ENCODE results near the gene LAIR1. TPM values are rescaled to one million over a fixed set of nuclear protein-coding genes. Genes with fewer than 3 reads are reported as not detected.

LAIR1 gene
- total RNA-seq, 1 donor from 2014 or later = 0.92 TPM

DNA sequence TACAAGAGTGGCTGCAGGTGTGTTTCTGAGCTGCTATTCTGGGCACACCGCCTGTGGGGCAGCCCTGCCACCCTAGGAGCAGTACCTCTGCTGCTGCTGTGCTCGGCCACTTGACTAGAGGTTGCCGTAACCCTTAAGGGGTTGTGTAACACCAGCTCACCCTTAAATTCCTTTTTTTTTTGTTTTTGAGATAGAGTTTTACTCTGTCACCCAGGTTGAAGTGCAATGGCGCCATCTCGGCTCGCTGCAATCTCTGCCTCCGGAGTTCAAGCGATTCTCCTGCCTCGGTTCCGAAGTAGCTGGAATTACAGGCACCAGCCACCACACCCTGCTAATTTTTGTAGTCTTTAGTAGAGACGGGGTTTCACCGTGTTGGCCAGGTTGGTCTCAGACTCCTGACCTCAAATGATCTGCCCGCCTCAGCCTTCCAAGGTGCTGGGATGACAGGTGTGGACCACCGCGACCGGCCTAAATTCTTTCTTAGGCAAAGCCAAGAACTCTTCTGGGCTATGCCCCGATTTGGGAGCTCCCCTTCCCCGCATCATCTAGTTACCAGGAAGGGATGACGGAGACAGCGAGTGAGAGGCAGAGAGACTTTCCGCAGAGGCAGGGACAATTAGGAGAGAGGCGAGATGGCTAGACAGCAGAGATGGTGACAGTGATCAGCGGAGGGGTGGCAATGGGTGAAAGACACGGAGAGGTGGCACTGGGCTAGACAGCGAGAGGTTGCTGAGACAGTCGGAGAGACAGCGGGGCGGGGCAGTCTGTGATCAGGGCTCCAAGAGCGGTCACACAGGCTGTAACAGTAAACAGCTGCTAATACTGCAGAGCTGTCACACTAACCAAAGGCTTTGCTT is 47.4 kb downstream of the LAIR1 start:
- DNase-seq (ENCODE audit: low spot score in 2 of 2, unreplicated experiment in 2 of 2) = no peak
- H3K4me1 Mint-ChIP-seq = no peaks in the 10 kb centered on the region
- no peak overlapping the region for H3K4me3 Mint-ChIP-seq
- H3K36me3 Mint-ChIP-seq = no peaks in the 10 kb centered on the region
- H3K9me3 Mint-ChIP-seq = peaks cover 25% of the 10 kb centered on the region
- TF ChIP-seq CTCF (IDR thresholded peaks at IDR 0.05; ENCODE audit: unreplicated experiment) = no peak
- peaks cover 8% of the 10 kb centered on the region for H3K27me3 Mint-ChIP-seq (ENCODE audit: low read depth)
- H3K27ac Mint-ChIP-seq = no peak overlapping the region

- no peak for DNase-seq (ENCODE audit: low spot score in 2 of 2, unreplicated experiment in 2 of 2)
- peaks cover 19% of the 10 kb centered on the region for H3K9me3 Mint-ChIP-seq
- no peak for TF ChIP-seq CTCF (IDR thresholded peaks at IDR 0.05; ENCODE audit: unreplicated experiment)
- H3K4me1 Mint-ChIP-seq = no peaks in the 10 kb centered on the region
- no peak overlapping the region for H3K4me3 Mint-ChIP-seq
- H3K27ac Mint-ChIP-seq = no peak overlapping the region
- H3K36me3 Mint-ChIP-seq = no peaks in the 10 kb centered on the region
- H3K27me3 Mint-ChIP-seq (ENCODE audit: low read depth) = peaks cover 8% of the 10 kb centered on the region
Measured at GRCh38 chr19:54316746-54317107, 48.0 kb downstream of the LAIR1 start.

GRCh38 chr19:54315956-54316355 is 48.8 kb downstream of the LAIR1 start:
- no peak for TF ChIP-seq CTCF (IDR thresholded peaks at IDR 0.05; ENCODE audit: unreplicated experiment)
- no peak for DNase-seq (ENCODE audit: low spot score in 2 of 2, unreplicated experiment in 2 of 2)
- Mint-ChIP-seq H3K27ac (no peak overlapping the region), H3K36me3 (no peaks in the 10 kb centered on the region), H3K27me3 (ENCODE audit: low read depth) (peaks cover 10% of the 10 kb centered on the region), H3K4me3 (no peak overlapping the region), H3K9me3 (peaks cover 11% of the 10 kb centered on the region), H3K4me1 (no peaks in the 10 kb centered on the region)

- Mint-ChIP-seq H3K27me3 (ENCODE audit: low read depth) (peaks cover 10% of the 10 kb centered on the region), H3K4me3 (no peak within 1 kb of the TSS), H3K36me3 (no peaks in the 10 kb centered on the region), H3K9me3 (peaks cover 4% of the 10 kb centered on the region), H3K27ac (no peak within 1 kb of the TSS), H3K4me1 (no peaks in the 10 kb centered on the region)
- TF ChIP-seq CTCF (IDR thresholded peaks at IDR 0.05; ENCODE audit: unreplicated experiment) = no peak
- no peak for DNase-seq (ENCODE audit: low spot score in 2 of 2, unreplicated experiment in 2 of 2)
Measured at GRCh38 chr19:54312436-54313377, 52.0 kb downstream of the LAIR1 start, which contains the start of gene LILRA5. Gene LILRA5, minus strand, starts transcription at chr19:54313166. Its CDS starts 147 bp downstream, at chr19:54313019.

DNA sequence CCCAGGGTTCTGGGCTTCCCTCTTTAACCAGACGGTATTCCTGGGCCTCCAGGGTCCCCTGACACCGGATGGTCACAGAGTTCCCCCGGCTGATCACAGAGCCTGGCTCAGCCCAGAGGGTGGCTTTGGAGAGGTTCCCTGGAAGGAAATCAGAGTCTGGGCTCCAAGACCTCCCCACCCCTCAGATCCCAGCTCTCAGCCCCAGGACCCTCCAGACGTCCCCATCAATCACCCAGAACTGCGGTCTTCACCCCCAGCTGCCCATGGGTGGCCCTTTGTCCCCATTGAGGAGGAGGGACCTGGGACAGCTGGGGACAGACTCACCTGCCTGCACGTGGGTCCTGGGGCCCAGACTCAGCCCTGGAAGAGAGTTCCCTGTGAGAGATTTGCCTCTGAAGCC is 52.7 kb downstream of the LAIR1 start:
- no peak overlapping the region for H3K27ac Mint-ChIP-seq
- peaks cover 4% of the 10 kb centered on the region for H3K9me3 Mint-ChIP-seq
- TF ChIP-seq CTCF (IDR thresholded peaks at IDR 0.05; ENCODE audit: unreplicated experiment) = no peak
- no peaks in the 10 kb centered on the region for H3K36me3 Mint-ChIP-seq
- DNase-seq (ENCODE audit: low spot score in 2 of 2, unreplicated experiment in 2 of 2) = no peak
- H3K27me3 Mint-ChIP-seq (ENCODE audit: low read depth) = peaks cover 10% of the 10 kb centered on the region
- no peak overlapping the region for H3K4me3 Mint-ChIP-seq
- no peaks in the 10 kb centered on the region for H3K4me1 Mint-ChIP-seq

Data from mesothelial cell of epicardium (in vitro differentiated cells).